ENCODE measurements around the gene BPTF.
"Not testable (repeated sequence)": the region's sequence is repeated elsewhere in the genome, so short reads cannot be mapped to it uniquely, and the experiment has no call there.

Gene BPTF

DNA sequence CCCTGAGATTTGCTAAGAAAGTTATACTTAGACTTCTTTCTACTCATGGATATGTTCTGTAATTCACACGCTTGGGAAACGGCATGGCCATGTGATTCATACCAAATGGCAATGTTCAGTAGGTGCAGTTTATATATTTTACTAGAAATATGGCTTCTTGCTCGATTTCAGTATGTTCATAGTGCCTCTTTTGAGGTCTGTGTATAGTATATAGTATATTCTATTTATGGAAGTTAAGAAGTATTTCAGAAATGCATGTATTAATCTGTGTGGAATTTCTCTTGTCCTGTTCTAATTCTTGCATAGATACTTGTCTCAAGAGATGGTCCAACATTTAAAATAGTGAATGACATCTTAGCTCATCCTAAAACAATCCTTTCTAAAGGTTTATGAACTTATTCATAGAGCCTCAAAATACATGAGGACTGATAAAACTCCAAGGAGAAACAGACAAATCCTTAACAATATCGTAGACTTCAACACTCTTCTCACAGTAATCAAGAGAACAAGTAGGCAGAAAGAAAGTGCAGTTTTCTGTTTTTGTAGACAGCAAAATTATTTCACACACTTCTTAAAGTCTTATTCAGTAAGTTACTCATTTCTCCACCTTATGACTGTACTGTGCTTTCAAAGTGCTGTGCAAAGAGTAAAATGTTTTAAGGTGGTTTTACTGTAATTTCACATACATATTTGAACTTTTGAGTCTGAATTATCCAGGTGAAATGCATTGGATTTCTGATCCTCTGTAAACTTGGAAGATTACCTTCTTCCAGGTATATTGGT lies 11.1 kb downstream of the BPTF start:
- DNase-seq: no peak

DNA sequence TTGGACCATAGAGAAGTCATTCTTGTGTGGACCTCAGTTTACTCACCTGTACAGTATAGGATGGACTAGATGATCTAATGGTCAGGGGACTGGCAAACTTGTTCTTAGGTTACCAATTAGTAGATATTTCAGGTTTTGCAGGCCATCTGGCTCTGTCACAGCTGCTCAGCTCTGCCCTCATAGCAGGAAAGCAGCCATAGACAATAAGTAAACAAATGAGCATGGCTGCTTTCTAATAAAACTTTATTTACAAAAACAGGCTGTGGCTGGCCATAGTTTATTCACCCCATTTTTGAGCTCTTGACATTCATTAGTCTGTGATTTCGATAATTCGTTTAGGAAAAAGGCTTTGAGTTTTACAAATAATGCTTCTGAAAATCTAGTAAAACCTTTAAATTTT lies 12.7 kb downstream of the BPTF start:
- DNase-seq: no peak

DNA sequence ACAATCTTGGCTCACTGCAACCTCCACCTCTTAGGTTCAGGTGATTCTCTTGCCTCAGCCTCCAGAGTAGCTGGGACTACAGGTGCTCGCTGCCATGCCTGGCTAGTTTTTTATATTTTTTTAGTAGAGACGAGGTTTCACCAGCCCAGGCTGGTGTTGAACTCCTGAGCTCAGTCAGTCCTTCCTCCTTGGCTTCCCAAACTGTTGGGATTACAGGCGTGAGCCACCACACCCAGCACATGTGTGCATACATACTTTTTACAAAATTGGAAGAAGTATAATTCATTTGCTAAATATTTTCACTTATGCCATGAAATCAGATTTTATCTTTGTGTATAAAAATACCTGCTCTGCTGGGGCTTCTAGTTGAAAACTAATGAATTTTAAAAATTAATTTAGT lies 13.2 kb downstream of the BPTF start:
- DNase-seq: no peak

DNA sequence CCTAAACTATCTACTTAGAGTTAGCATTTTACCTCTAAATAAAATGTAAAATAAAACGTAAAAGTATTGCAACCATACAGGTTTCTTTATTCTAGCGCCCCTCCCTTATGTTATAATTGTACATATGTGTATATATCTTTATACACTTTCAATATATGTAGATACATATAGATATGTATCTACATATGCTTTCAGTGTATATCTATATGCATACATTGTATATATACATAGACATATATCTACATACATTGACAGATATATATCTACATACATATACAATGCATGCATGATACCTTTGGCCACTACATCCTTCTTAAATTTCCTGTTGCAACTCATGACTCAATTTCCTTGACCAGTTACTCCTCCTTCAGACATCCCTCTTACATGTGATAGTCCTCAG lies 16.7 kb downstream of the BPTF start:
- DNase-seq: no peak

DNA sequence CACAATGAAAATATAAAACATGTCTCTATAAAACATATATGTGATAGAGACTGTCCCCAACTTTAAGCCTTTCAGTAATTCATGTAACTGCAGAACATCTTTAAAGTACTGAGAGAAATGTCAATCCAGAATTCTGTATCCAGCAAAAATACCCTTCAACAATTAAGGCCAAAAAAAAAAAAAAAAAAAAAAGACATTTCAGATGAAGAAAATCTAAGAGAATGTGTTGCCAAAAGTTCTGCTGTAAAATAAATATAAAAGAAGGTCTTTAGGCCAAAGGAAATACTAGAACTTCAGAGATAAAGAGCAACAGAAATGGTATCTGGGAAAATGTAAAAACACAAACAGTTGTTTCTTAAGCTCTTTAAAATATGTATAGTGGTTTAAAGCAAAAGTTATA lies 17.3 kb downstream of the BPTF start:
- DNase-seq: no peak

DNA sequence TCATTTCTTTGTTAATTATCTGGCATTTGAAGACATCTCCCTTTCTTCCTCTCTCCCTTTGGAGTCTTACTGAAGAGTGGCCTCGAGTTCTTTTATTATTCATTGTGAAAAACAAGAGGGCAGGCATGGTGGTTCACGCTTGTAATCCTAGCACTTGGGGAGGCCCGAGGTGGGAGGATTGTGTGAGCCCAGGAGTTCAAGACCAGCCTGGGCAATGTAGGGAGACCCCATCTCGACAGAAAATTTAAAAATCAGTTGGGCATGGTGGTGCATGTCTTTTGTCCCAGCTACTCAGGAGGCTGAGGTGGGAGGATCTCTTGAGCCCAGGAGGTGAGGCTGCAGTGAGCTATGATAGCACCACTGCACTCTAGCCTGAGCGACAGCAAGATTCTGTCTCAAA lies 20.1 kb downstream of the BPTF start:
- DNase-seq: no peak

DNA sequence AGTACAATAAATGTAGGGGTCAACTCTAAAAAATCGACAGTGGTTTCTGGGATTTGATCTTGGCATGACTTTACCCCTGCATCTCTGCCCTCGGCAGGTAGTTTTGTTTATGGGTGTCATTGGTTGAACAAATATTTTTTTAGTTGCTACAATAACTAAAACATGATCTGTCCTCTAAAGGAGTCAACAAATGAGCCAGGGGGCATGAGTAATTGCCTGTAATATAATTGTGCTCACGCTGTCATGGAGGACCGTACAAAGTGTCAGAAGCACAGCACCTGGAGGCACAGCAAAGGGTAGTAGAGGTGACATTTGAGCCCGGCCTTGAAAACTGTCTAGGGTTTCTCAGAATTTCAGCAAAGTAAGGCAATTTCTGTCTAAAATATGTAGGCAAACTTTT lies 22.9 kb downstream of the BPTF start:
- DNase-seq: not testable (repeated sequence)

DNA sequence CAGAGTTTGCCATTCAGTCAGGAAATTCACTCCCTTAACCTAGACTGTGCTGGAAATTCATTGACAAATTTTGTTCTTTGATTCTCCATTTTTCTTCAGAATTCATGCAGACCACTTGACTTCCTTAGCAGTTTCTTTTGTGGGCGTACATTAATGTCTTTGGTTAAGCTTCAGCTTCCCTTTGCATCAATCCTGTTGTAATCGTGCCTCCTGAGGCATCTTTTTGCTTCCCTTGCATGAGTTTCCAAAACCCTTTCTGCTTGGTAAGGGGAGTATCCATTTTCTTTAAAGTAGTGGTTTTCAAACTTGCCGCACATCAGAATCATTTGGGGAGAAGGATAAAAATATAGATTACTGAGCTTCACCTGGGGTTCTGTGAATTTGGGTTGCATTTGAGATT lies 23.5 kb downstream of the BPTF start:
- DNase-seq: not testable (repeated sequence)

DNA sequence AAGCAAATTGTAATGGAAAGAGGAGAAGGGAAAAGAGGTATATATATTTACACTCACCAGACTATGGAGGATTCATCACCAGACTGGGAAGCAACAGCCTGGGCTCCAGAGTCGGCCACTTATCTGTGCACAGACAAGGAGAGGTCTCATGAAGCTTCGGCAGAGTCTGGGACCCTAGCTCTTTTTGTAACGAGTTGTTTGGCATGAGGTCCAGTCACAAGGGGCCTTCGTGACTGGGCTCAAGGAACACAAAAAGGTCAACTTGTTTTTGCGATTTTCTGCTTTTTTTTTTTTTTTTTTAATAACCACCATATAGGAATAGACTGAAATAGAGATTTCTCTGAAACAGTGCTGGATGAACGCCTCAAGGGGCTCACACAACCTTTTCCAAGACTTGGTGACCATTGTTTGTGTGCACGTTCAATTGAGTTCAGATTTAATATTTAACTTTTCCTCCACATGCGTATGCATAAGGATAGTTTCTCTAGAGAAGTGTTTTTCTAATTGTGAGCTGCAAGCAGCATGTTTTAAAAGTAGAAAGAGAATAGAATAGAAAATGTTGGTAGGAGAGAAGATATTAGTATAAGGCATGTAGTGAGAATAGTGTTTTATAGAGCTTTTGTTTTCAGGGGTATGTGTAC lies 25.8 kb downstream of the BPTF start:
- DNase-seq: no peak

DNA sequence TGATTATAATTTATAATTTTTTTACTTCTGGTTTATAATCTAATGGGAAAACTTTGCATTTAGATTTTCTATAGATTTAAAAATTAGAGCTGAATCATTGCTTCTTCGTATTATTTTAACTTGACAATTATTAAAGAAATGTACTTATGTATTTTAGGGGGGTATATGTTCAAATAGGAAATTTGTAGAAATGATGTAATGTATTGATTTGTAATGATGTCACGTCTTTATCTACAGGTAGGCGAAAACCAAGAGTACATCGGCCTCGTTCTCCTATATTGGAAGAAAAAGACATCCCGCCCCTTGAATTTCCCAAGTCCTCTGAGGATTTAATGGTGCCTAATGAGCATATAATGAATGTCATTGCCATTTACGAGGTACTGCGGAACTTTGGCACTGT lies 28.4 kb downstream of the BPTF start:
- no peak for DNase-seq

DNA sequence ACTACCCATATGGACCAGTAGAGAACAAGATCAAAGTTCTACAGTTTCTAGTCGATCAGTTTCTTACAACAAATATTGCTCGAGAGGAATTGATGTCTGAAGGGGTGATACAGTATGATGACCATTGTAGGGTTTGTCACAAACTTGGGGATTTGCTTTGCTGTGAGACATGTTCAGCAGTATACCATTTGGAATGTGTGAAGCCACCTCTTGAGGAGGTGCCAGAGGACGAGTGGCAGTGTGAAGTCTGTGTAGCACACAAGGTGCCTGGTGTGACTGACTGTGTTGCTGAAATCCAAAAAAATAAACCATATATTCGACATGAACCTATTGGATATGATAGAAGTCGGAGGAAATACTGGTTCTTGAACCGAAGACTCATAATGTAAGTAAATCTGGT lies 29.1 kb downstream of the BPTF start:
- DNase-seq: no peak

DNA sequence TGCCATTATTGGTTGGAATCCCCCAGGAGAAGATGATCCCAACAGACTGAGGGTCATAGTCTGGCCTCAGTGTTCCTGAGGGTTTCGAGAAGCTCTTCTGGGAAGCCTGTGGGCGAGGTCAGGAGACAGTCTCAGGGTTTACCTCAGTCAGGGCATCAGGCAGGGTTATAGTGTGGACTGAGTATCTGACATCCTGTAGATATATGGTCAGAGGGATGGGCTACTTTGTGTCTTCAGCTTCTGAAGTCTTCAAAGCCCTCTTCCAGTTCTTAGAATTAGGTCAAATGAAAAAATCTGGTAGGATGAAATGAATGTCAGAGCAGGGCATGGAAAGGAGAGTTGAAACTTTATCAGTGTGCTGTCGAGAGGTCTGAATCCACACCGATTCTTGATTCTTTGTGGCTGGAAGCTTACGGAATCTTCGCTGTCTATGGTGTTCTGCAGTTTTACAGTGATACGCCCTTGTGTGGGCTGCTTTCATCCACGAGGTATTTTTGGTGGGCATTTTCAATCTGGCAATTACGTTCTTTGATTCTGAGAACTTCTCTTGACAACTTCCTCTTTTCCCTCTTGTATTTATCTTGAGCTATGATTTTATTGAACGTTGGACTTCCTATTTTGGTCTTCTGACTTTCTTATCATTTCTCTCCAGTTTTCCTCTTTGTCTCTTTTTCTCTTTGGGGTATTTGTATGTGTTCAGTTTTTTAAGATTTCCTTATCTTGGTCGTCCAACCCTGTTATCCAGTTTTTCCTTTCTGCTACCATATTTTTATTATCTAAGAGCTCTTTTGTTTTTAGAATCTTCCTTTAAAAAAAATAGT lies 30.4 kb downstream of the BPTF start:
- peak in 1 of 2 donors; percentile 65 for DNase-seq

DNA sequence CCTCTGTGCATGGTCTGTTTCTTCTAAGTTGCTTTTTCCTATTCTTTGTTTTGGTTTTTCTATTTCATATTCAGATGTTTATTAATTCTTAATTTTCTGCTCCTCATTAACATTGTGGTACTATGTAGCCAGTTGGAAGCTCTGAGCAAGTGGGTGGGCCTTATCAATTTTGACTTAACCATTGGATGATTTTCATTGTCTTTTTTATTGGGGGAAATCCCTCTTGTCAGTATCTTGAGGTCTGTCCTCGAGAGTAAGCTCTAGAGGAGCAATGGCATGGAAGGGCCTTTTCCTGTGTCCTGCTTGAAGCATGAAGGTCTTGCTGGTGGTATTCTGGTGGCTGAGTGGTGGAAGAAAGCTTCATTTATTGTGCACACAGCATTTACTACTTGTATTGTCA lies 31.1 kb downstream of the BPTF start:
- not testable (repeated sequence) for DNase-seq

DNA sequence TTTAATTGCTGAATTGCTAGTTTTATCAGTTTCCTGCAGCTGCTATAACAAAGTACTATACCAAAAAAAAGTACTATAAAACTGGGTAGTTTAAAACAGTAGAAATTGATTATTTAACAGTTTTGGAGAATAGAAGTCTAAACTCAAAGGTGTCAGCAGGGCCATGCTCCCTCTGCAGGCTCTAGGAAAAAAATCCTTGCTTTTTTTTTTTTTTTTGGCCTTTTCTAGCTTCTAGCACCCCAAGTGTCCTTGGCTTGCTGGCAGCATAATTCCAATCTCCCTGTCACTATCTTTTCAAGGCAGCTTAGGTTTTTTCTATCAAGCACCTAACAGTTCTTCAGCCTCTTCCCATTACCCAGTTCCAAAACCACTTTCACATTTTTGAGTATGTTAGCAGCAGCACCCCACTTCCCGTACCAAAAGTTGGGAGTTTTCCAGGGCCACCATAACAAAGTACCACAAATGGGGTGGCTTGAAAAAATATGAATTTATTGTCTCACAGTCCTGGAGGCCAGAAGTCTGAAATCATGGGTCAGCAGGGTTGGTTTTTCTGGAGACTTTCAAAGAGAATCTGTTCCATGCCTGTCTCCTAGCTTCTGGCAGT lies 37.4 kb downstream of the BPTF start:
- no peak for DNase-seq

DNA sequence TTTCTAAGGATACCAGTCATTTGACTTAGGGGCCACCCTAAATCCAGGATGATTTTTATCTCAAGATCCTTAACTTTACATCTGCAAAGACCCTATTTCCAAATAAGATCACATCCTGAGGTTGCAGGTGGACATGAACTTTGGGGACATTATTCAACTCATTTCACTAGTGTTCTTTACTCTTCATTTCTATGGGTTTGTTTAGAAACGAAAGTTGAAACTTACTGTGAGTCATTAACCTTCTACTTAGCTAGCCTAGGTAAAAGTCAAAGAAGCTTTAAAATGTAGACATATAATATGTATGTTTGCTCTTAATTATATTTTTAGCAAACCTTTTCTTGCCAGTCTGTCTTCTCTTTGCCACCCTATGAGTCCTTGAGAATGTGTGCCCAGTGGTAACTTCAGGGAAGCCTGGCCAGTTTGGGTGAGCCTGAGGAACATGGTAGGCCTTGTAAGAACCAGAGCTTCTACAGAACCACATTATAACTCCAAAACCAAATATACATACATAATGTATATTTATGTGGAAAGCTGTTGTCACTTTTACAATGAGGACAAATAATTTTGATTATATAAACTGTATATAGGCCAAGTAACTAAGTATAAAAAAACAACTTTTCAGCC lies 38.4 kb downstream of the BPTF start:
- DNase-seq: no peak

DNA sequence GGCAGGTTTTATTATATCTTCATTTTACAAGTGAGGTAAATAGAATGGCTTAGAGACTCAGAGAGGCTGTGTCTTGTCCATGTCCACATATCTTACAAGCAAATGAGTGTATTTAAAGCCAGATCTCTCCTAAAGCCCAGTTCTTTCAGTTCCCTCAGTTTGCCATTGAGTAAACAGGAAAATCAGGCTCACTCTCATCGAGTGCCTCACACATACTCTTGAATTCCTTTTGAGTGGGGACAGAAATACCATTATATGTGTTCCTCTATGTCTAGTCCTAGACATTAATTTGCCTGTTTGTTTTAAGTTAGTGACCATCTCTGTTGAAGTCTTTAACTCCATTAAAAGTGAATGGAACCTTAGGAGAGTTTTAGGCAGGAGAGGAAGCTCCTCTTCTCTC lies 40.1 kb downstream of the BPTF start:
- no peak for DNase-seq

DNA sequence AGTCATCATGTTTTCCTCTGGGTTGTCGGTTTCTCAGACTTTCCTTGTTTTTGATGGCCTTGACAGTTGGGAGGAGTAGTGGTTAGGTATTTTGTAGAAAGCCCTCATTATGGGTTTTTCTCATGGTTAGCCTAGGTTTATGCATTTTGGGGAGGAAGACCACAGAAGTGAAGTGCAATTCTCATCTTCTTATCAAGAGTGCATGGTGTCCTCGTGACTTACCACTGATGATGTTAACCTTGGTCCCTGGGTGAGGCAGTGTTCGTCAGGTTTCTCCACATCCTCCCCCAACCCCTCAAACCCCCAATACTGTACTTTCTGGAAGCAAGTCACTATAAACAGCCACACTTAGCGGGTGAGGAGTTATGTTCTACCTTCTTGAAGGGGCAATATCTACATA lies 42.3 kb downstream of the BPTF start:
- DNase-seq: no peak

DNA sequence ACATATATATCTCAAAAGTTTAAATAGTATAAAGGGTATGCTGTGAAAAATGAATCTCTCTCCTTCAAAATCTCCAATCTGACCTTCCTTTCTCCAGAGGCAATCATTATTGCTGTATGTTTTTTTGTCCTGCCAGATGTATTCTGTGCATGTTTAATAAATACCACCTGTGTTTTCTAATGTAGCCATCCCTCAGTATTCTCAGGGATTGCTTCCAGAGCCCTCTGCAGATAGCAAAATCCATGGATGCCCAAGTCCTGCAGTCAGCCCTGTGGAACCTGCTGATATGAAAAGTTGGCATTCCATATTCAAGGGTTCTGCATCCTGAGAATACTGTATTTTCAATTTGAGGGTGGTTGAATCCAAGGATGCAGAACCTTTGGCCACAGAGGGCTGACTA lies 42.9 kb downstream of the BPTF start:
- no peak for DNase-seq

DNA sequence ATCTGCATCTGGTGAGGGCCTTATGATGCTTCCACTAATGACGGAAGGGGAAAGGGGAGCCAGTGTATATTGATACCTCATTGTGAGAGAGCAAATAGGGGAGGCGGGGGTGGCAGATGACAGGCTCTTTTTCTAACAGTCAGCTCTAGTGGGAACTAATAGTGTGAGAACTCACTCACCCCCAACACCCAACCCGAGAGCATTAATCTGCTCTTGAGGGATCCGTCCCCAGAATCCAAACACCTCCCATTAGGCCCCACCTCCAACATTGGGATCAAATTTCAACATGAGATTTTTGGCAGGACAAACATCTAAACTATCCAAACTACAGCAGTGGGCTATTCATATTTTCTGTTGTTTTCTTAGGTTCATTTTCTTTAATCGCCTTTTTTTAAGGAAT lies 54.4 kb downstream of the BPTF start:
- DNase-seq: no peak

DNA sequence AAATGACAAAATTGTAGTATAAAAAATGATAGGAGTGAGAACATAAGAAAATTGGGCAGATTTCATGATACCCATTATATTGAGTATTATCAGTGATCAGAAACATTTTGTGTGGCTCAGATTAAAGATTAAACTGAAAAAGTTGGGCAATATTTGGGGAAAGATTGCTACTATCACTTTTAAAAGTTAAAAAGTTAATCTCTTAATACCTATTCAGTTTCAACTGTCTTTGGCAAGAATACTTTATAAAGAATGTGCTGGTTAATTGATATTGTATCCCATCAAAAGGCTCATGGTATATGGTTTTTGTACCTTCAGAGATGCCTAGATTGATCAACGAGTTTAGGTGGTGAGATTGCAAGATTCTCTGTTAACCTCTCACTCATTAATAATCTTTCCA lies 55.8 kb downstream of the BPTF start:
- no peak for DNase-seq

DNA sequence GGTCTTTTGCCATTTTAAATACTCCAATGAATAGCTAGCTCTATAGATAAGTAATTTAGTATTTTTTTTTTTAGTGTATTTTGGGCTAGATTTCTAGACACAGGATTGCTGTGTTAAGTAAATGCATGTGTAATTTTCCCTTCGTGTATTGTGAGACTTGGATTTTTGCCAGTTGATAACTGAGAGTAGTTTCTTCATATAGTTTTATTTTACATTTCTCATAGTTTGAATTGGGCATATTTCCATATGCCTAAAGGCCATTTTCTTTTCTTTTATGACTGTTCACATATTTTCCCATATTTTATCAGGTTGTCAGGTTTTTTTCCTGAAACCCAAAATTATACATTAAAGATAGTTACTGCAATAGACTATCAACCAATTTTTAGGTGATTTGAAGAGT lies 59.4 kb downstream of the BPTF start:
- DNase-seq: no peak

DNA sequence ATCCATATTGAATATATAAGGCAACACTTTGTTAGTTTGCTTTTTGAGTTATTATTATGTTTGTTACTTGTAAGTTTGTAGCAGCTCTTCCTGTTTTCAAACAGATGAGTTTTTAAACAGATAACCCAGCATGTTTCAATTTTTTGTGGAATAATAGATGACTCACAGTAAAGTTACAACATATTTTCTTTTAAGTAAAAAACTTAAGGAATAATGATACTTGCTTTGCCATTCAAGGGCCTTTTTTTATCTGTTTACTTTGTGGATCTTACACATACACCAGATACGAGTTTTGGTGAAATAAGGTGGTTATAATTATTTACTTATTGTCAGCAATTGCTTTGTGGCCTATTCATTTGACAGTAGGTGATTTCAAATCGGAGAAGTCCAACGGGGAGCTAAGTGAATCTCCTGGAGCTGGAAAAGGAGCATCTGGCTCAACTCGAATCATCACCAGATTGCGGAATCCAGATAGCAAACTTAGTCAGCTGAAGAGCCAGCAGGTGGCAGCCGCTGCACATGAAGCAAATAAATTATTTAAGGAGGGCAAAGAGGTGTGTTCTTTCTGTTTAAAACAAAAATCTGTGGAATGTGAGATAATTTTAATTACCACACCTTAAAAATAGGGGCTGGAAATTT lies 66.3 kb downstream of the BPTF start:
- DNase-seq: no peak

Measured in bone marrow (tissue), 2 donors.